IMR-90 (cell line): ENCODE data around the gene ALKBH5. TPM values are rescaled to one million over a fixed set of nuclear protein-coding genes. Genes with fewer than 3 reads are reported as not detected.

Experiments used
- ATAC-seq: fragments of 200-7000 bp; cut with Tn5 transposase; 2 replicates; pipeline ENCODE4 v1.9.1; 2020; ENCODE audit warnings: low read depth, mild to moderate bottlenecking, moderate library complexity
- BruUV-seq: library from RNA; stranded (reverse); fragments of 400-500 nt; replicated peaks from 2 replicates; lab custom pipeline; 2021; lab: Mats Ljungman, UMichigan
- CTCF ChIA-PET: fragments of 300-600 bp; formaldehyde crosslinking; extraction: SDS; loops from one replicate; lab custom pipeline; 2021; ENCODE audit warnings: antibody characterized with exemption; lab: Yijun Ruan, JAX
- POLR2A ChIA-PET: fragments of 300-600 bp; sonication (Branson Sonifier 250); formaldehyde crosslinking; loops from one replicate; lab custom pipeline; 2022; ENCODE audit warnings: antibody characterized with exemption; ENCODE audit not compliant: unreplicated experiment; lab: Charles Lee
- DNase-seq: peaks from one replicate; pipeline ENCODE4 v3.0.0; 2013
- H2AFZ ChIP-seq: replicated peaks from 2 replicates; pipeline ENCODE3; 2013; ENCODE audit warnings: low read length, mild to moderate bottlenecking; ENCODE audit not compliant: poor library complexity
- H2AK5ac ChIP-seq: 2 replicates; pipeline ENCODE4 v1.6.1; 2013; ENCODE audit warnings: low read depth, low read length, inconsistent platforms
- H2AK9ac ChIP-seq: replicated peaks from 2 replicates; pipeline ENCODE3; 2013; ENCODE audit warnings: mild to moderate bottlenecking, low read depth, low read length, moderate library complexity; ENCODE audit not compliant: poor library complexity
- H2BK120ac ChIP-seq: 2 replicates; pipeline ENCODE4 v1.6.1; 2013; ENCODE audit warnings: low read depth, low read length, inconsistent platforms
- H2BK15ac ChIP-seq: 3 replicates; pipeline ENCODE4 v1.6.1; 2013; ENCODE audit warnings: low read depth, low read length, inconsistent platforms
- H2BK20ac ChIP-seq: 2 replicates; pipeline ENCODE4 v1.6.1; 2013; ENCODE audit warnings: low read depth, mild to moderate bottlenecking, inconsistent platforms, low read length, moderate library complexity
- H2BK5ac ChIP-seq: 2 replicates; pipeline ENCODE4 v1.6.1; 2013; ENCODE audit warnings: mild to moderate bottlenecking, low read depth, low read length, inconsistent platforms; ENCODE audit not compliant: poor library complexity, severe bottlenecking
- H3K14ac ChIP-seq: replicated peaks from 2 replicates; pipeline ENCODE4 v1.6.1; 2013; ENCODE audit warnings: low read depth, low read length, inconsistent platforms
- H3K18ac ChIP-seq: 2 replicates; pipeline ENCODE4 v1.6.1; 2013; ENCODE audit warnings: low read depth, low read length, control low read depth
- H3K23ac ChIP-seq: 2 replicates; pipeline ENCODE4 v1.6.1; 2013; ENCODE audit warnings: low read depth, low read length, inconsistent platforms
- H3K27ac ChIP-seq: 2 replicates; pipeline ENCODE4 v1.5.1; 2013; ENCODE audit warnings: mild to moderate bottlenecking, control low read depth, low read length; ENCODE audit not compliant: insufficient read depth
- H3K27me3 ChIP-seq: 2 replicates; pipeline ENCODE4 v1.6.1; 2013; ENCODE audit warnings: low read length; ENCODE audit not compliant: control insufficient read depth, insufficient read depth
- H3K36me3 ChIP-seq: 2 replicates; pipeline ENCODE4 v1.6.1; 2013; ENCODE audit warnings: low read length, mixed read lengths; ENCODE audit not compliant: control insufficient read depth, insufficient read depth
- H3K4ac ChIP-seq: 2 replicates; pipeline ENCODE4 v1.6.1; 2013; ENCODE audit warnings: low read depth, low read length, inconsistent platforms
- H3K4me1 ChIP-seq: 2 replicates; pipeline ENCODE4 v1.6.1; 2013; ENCODE audit warnings: low read length, mixed read lengths; ENCODE audit not compliant: control insufficient read depth, insufficient read depth
- H3K4me2 ChIP-seq: 2 replicates; pipeline ENCODE4 v1.6.1; 2013; ENCODE audit warnings: low read depth, mild to moderate bottlenecking, control low read depth, low read length, moderate library complexity
- H3K4me3 ChIP-seq: 2 replicates; pipeline ENCODE4 v1.5.1; 2013; ENCODE audit warnings: low read depth, mild to moderate bottlenecking, control low read depth, low read length, moderate library complexity; ENCODE audit not compliant: insufficient read depth
- H3K56ac ChIP-seq: 2 replicates; pipeline ENCODE4 v1.6.1; 2013; ENCODE audit warnings: low read length, inconsistent platforms; ENCODE audit not compliant: insufficient read depth; ENCODE audit errors: extremely low read depth
- H3K79me1 ChIP-seq, 2 experiments: 2 replicates each; pipeline ENCODE4 v1.6.1; 2013; ENCODE audit warnings: low read length in 2 of 2, inconsistent platforms in 1 of 2, low read depth in 1 of 2
- H3K9ac ChIP-seq: 2 replicates; pipeline ENCODE4 v1.6.1; 2013; ENCODE audit warnings: low read depth, low read length, control low read depth
- H3K9me1 ChIP-seq: 2 replicates; pipeline ENCODE4 v1.6.1; 2013; ENCODE audit warnings: low read length, inconsistent platforms; ENCODE audit not compliant: insufficient read depth
- H3K9me3 ChIP-seq: 2 replicates; pipeline ENCODE4 v1.6.1; 2013; ENCODE audit warnings: low read length; ENCODE audit not compliant: control insufficient read depth, insufficient read depth
- H4K20me1 ChIP-seq: 2 replicates; pipeline ENCODE4 v1.6.1; 2013; ENCODE audit warnings: low read length, inconsistent platforms; ENCODE audit not compliant: insufficient read depth
- H4K5ac ChIP-seq: 2 replicates; pipeline ENCODE4 v1.6.1; 2013; ENCODE audit warnings: mild to moderate bottlenecking, low read depth, low read length, control low read depth
- H4K8ac ChIP-seq, 2 experiments: 2 replicates each; pipeline ENCODE4 v1.6.1; 2013; ENCODE audit warnings: low read depth in 2 of 2, low read length in 2 of 2, control low read depth in 1 of 2, inconsistent platforms in 1 of 2
- H4K91ac ChIP-seq: 2 replicates; pipeline ENCODE4 v1.6.1; 2013; ENCODE audit warnings: low read depth, low read length, inconsistent platforms; ENCODE audit not compliant: insufficient read depth
- ELK1 ChIP-seq: fragments of 150-350 bp; IDR thresholded peaks from 2 replicates; pipeline ENCODE4 v1.6.1; 2016; ENCODE audit warnings: low read depth, mild to moderate bottlenecking, low read length, moderate library complexity, borderline replicate concordance
- MAZ ChIP-seq: IDR thresholded peaks from 2 replicates; pipeline ENCODE4 v1.6.1; 2012; ENCODE audit warnings: low read depth, mild to moderate bottlenecking, low read length, improper control_type of control experiment, moderate library complexity, borderline replicate concordance
- MXI1 ChIP-seq: IDR thresholded peaks from 2 replicates; pipeline ENCODE4 v1.6.1; 2012; ENCODE audit warnings: low read depth, mild to moderate bottlenecking, low read length, moderate library complexity, borderline replicate concordance
- NFE2L2 ChIP-seq: fragments of 150-350 bp; IDR thresholded peaks from 2 replicates; pipeline ENCODE4 v1.6.1; 2016; ENCODE audit warnings: low read depth, mild to moderate bottlenecking, low read length
- WGBS, 2 experiments: methylation state at CpG; one replicate each; pipeline versions ENCODE4 v1.1.5 to v1.1.7; 2013; ENCODE audit warnings: missing lambda C conversion rate in 2 of 2; ENCODE audit not compliant: insufficient read length in 1 of 2; ENCODE audit errors: extremely low coverage in 2 of 2; 5-methylcytosine and 5-hydroxymethylcytosine counted together
- dilution Hi-C: fragments of 300-500 bp; cut with HindIII; formaldehyde crosslinking; loops from one replicate; pipeline ENCODE4 v1.14.3; 2018; ENCODE audit warnings: low sequenced_read_pairs; ENCODE audit not compliant: unreplicated experiment
- in situ Hi-C: fragments of 300-500 bp; cut with MboI; formaldehyde crosslinking; loops from 3 replicates; pipeline ENCODE4 v1.14.3; 2019; ENCODE audit warnings: low sequenced_read_pairs, inconsistent platforms, mixed read lengths
- intact Hi-C: fragments of 100-400 bp; cut with micrococcal nuclease; formaldehyde crosslinking; loops from 2 replicates; pipeline ENCODE4 v1.10.0; 2022
- polyA plus RNA-seq, 3 experiments: library from polyadenylated mRNA; depleted of rRNA; stranded (reverse); fragments of >200 nt; gene quantifications; 2 replicates each; pipeline ENCODE4 v1.2.3, GENCODE V29; 2012; ENCODE audit warnings: low replicate concordance in 1 of 3
- total RNA-seq: library from RNA; depleted of rRNA; stranded (reverse); fragments of >200 nt; gene quantifications from 2 replicates; pipeline ENCODE4 v1.2.3, GENCODE V29; 2012

Gene ALKBH5
- total and polyA plus RNA-seq, 2 of the 4 experiments (the other 2 are of a cell fraction) = 57.6 to 79.6 TPM

GRCh38 chr17:18225121-18225641, 41.6 kb downstream of the ALKBH5 start, which contains the start of gene LLGL1:
TSS of gene LLGL1 (plus strand) at chr17:18225635. CDS start at chr17:18225683, 48 bp downstream.
- Histone ChIP-seq H3K56ac (peak within 1 kb of the TSS; percentile 74), H4K20me1 (peaks cover 36% of the 10 kb centered on the region), H3K36me3 (no peaks in the 10 kb centered on the region), H3K4me1 (peaks cover 23% of the 10 kb centered on the region), H2BK5ac (peak within 1 kb of the TSS; percentile 52), H3K9me3 (no peaks in the 10 kb centered on the region), H3K4ac (peak within 1 kb of the TSS; percentile 87), H2AFZ (peak within 1 kb of the TSS; percentile 96), H3K79me1 (peaks cover 16 to 48% of the 10 kb centered on the region in 2 experiments), H3K27me3 (no peaks in the 10 kb centered on the region), H2BK20ac (peak within 1 kb of the TSS; percentile 46; the same call in 1 of the 2 replicates), H3K4me2 (peak within 1 kb of the TSS; percentile 95), H3K27ac (peak within 1 kb of the TSS; percentile 71), H3K23ac (peak within 1 kb of the TSS; percentile 82), H2AK5ac (peak within 1 kb of the TSS; percentile 80), H3K18ac (peak within 1 kb of the TSS; percentile 66), H4K5ac (peak within 1 kb of the TSS; percentile 92), H3K14ac (peak within 1 kb of the TSS; percentile 90), H2BK15ac (peak within 1 kb of the TSS; percentile 63; the same call in 1 of the 3 replicates), H3K9ac (peak within 1 kb of the TSS; percentile 86), H3K4me3 (peak within 1 kb of the TSS; percentile 75), H3K9me1 (peaks cover 25% of the 10 kb centered on the region), H2AK9ac (peak within 1 kb of the TSS; percentile 98), H4K91ac (peak within 1 kb of the TSS; percentile 77), H2BK120ac (peak within 1 kb of the TSS; percentile 82; the same call in 1 of the 2 replicates), H4K8ac (peak within 1 kb of the TSS; percentile 95 to 98)
- POLR2A ChIA-PET = no interaction called here
- intact Hi-C loops (loop anchor here (2.0 kb wide), 1 partner anchor 34 kb away; the partner anchor contains the start of gene FLII), dilution Hi-C loops (no loop called here), in situ Hi-C loops (no loop called here)
- WGBS, 2 experiments = 0% methylated on average over 4 of the region's 60 CpGs; no CpG with 5 or more reads in 1 of the 2 experiments
- CTCF ChIA-PET = no interaction called here
- ATAC-seq (peak; percentile 95), DNase-seq (peak; percentile 93)
- TF ChIP-seq ELK1 (no peak), NFE2L2 (no peak), MXI1 (0 out of 2 replicates have a peak, but pooled peaks have one; percentile 46), MAZ (0 out of 2 replicates have a peak, but pooled peaks have one; percentile 68)
- no TSS peak for BruUV-seq
